ENCODE data around the gene LYZL6.
A peak's percentile ranks its signal among the peaks of the same experiment; 100 is the strongest.

DNA sequence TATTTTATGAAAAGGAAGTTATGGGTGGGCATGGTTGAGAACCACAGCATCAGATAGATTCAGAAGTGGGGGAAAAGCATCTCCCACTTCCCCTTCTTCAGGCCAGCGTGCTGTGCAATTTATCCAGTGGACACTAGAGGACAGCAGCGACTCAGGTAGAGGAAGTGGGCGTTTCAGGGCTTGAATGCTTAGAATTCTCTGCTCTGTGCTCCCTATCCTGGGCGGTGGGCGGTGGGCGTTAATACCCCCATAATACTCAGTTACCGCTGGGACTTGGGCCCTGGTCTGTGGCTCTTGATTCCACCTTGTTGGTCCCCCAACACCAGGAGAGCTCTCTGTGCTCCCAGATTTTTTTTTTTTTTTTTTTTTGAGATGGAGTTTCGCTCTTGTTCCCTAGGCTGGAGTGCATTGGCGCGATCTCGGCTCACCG, 3.7 kb upstream of the LYZL6 start:
- TF ChIP-seq, protein P1, sequence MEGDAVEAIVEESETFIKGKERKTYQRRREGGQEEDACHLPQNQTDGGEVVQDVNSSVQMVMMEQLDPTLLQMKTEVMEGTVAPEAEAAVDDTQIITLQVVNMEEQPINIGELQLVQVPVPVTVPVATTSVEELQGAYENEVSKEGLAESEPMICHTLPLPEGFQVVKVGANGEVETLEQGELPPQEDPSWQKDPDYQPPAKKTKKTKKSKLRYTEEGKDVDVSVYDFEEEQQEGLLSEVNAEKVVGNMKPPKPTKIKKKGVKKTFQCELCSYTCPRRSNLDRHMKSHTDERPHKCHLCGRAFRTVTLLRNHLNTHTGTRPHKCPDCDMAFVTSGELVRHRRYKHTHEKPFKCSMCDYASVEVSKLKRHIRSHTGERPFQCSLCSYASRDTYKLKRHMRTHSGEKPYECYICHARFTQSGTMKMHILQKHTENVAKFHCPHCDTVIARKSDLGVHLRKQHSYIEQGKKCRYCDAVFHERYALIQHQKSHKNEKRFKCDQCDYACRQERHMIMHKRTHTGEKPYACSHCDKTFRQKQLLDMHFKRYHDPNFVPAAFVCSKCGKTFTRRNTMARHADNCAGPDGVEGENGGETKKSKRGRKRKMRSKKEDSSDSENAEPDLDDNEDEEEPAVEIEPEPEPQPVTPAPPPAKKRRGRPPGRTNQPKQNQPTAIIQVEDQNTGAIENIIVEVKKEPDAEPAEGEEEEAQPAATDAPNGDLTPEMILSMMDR (IDR thresholded peaks at IDR 0.05), result peak; percentile 49 to 75 (median 57)
- no peak for TF ChIP-seq POLR2A (IDR thresholded peaks at IDR 0.05)
- TF ChIP-seq EP300 (IDR thresholded peaks at IDR 0.05), result no peak

Measured in tibial nerve (tissue), 4 donors.